IMR-90 (cell line): ENCODE results near the gene MYF6. TPM values are rescaled to one million over a fixed set of nuclear protein-coding genes. Genes with fewer than 3 reads are reported as not detected.

Experiments used
- ATAC-seq: fragments of 200-7000 bp; cut with Tn5 transposase; 2 replicates; pipeline ENCODE4 v1.9.1; 2020; ENCODE audit warnings: low read depth, mild to moderate bottlenecking, moderate library complexity
- BruUV-seq: library from RNA; stranded (reverse); fragments of 400-500 nt; replicated peaks from 2 replicates; lab custom pipeline; 2021; lab: Mats Ljungman, UMichigan
- CTCF ChIA-PET: fragments of 300-600 bp; formaldehyde crosslinking; extraction: SDS; loops from one replicate; lab custom pipeline; 2021; ENCODE audit warnings: antibody characterized with exemption; lab: Yijun Ruan, JAX
- POLR2A ChIA-PET: fragments of 300-600 bp; sonication (Branson Sonifier 250); formaldehyde crosslinking; loops from one replicate; lab custom pipeline; 2022; ENCODE audit warnings: antibody characterized with exemption; ENCODE audit not compliant: unreplicated experiment; lab: Charles Lee
- DNase-seq: peaks from one replicate; pipeline ENCODE4 v3.0.0; 2013
- H2AFZ ChIP-seq: replicated peaks from 2 replicates; pipeline ENCODE3; 2013; ENCODE audit warnings: low read length, mild to moderate bottlenecking; ENCODE audit not compliant: poor library complexity
- H2AK5ac ChIP-seq: 2 replicates; pipeline ENCODE4 v1.6.1; 2013; ENCODE audit warnings: low read depth, low read length, inconsistent platforms
- H2AK9ac ChIP-seq: replicated peaks from 2 replicates; pipeline ENCODE3; 2013; ENCODE audit warnings: mild to moderate bottlenecking, low read depth, low read length, moderate library complexity; ENCODE audit not compliant: poor library complexity
- H2BK120ac ChIP-seq: 2 replicates; pipeline ENCODE4 v1.6.1; 2013; ENCODE audit warnings: low read depth, low read length, inconsistent platforms
- H2BK15ac ChIP-seq: 3 replicates; pipeline ENCODE4 v1.6.1; 2013; ENCODE audit warnings: low read depth, low read length, inconsistent platforms
- H2BK20ac ChIP-seq: 2 replicates; pipeline ENCODE4 v1.6.1; 2013; ENCODE audit warnings: low read depth, mild to moderate bottlenecking, inconsistent platforms, low read length, moderate library complexity
- H2BK5ac ChIP-seq: 2 replicates; pipeline ENCODE4 v1.6.1; 2013; ENCODE audit warnings: mild to moderate bottlenecking, low read depth, low read length, inconsistent platforms; ENCODE audit not compliant: poor library complexity, severe bottlenecking
- H3K14ac ChIP-seq: replicated peaks from 2 replicates; pipeline ENCODE4 v1.6.1; 2013; ENCODE audit warnings: low read depth, low read length, inconsistent platforms
- H3K18ac ChIP-seq: 2 replicates; pipeline ENCODE4 v1.6.1; 2013; ENCODE audit warnings: low read depth, low read length, control low read depth
- H3K23ac ChIP-seq: 2 replicates; pipeline ENCODE4 v1.6.1; 2013; ENCODE audit warnings: low read depth, low read length, inconsistent platforms
- H3K27ac ChIP-seq: 2 replicates; pipeline ENCODE4 v1.5.1; 2013; ENCODE audit warnings: mild to moderate bottlenecking, control low read depth, low read length; ENCODE audit not compliant: insufficient read depth
- H3K27me3 ChIP-seq: 2 replicates; pipeline ENCODE4 v1.6.1; 2013; ENCODE audit warnings: low read length; ENCODE audit not compliant: control insufficient read depth, insufficient read depth
- H3K36me3 ChIP-seq: 2 replicates; pipeline ENCODE4 v1.6.1; 2013; ENCODE audit warnings: low read length, mixed read lengths; ENCODE audit not compliant: control insufficient read depth, insufficient read depth
- H3K4ac ChIP-seq: 2 replicates; pipeline ENCODE4 v1.6.1; 2013; ENCODE audit warnings: low read depth, low read length, inconsistent platforms
- H3K4me1 ChIP-seq: 2 replicates; pipeline ENCODE4 v1.6.1; 2013; ENCODE audit warnings: low read length, mixed read lengths; ENCODE audit not compliant: control insufficient read depth, insufficient read depth
- H3K4me2 ChIP-seq: 2 replicates; pipeline ENCODE4 v1.6.1; 2013; ENCODE audit warnings: low read depth, mild to moderate bottlenecking, control low read depth, low read length, moderate library complexity
- H3K4me3 ChIP-seq: 2 replicates; pipeline ENCODE4 v1.5.1; 2013; ENCODE audit warnings: low read depth, mild to moderate bottlenecking, control low read depth, low read length, moderate library complexity; ENCODE audit not compliant: insufficient read depth
- H3K56ac ChIP-seq: 2 replicates; pipeline ENCODE4 v1.6.1; 2013; ENCODE audit warnings: low read length, inconsistent platforms; ENCODE audit not compliant: insufficient read depth; ENCODE audit errors: extremely low read depth
- H3K79me1 ChIP-seq, 2 experiments: 2 replicates each; pipeline ENCODE4 v1.6.1; 2013; ENCODE audit warnings: low read length in 2 of 2, inconsistent platforms in 1 of 2, low read depth in 1 of 2
- H3K9ac ChIP-seq: 2 replicates; pipeline ENCODE4 v1.6.1; 2013; ENCODE audit warnings: low read depth, low read length, control low read depth
- H3K9me1 ChIP-seq: 2 replicates; pipeline ENCODE4 v1.6.1; 2013; ENCODE audit warnings: low read length, inconsistent platforms; ENCODE audit not compliant: insufficient read depth
- H3K9me3 ChIP-seq: 2 replicates; pipeline ENCODE4 v1.6.1; 2013; ENCODE audit warnings: low read length; ENCODE audit not compliant: control insufficient read depth, insufficient read depth
- H4K20me1 ChIP-seq: 2 replicates; pipeline ENCODE4 v1.6.1; 2013; ENCODE audit warnings: low read length, inconsistent platforms; ENCODE audit not compliant: insufficient read depth
- H4K5ac ChIP-seq: 2 replicates; pipeline ENCODE4 v1.6.1; 2013; ENCODE audit warnings: mild to moderate bottlenecking, low read depth, low read length, control low read depth
- H4K8ac ChIP-seq, 2 experiments: 2 replicates each; pipeline ENCODE4 v1.6.1; 2013; ENCODE audit warnings: low read depth in 2 of 2, low read length in 2 of 2, control low read depth in 1 of 2, inconsistent platforms in 1 of 2
- H4K91ac ChIP-seq: 2 replicates; pipeline ENCODE4 v1.6.1; 2013; ENCODE audit warnings: low read depth, low read length, inconsistent platforms; ENCODE audit not compliant: insufficient read depth
- BHLHE40 ChIP-seq: fragments of 150-350 bp; IDR thresholded peaks from 2 replicates; pipeline ENCODE4 v1.6.1; 2016; ENCODE audit warnings: mild to moderate bottlenecking, low read depth, low read length
- FOS ChIP-seq: fragments of 150-350 bp; IDR thresholded peaks from 2 replicates; pipeline ENCODE4 v1.6.1; 2016; ENCODE audit warnings: low read depth, low read length
- MAFK ChIP-seq: IDR thresholded peaks from 2 replicates; pipeline ENCODE4 v1.6.1; 2012; ENCODE audit warnings: low read depth, low read length, improper control_type of control experiment
- RAD21 ChIP-seq: IDR thresholded peaks from 2 replicates; pipeline ENCODE4 v1.6.1; 2012; ENCODE audit warnings: low read length, improper control_type of control experiment
- WGBS, 2 experiments: methylation state at CpG; one replicate each; pipeline versions ENCODE4 v1.1.5 to v1.1.7; 2013; ENCODE audit warnings: missing lambda C conversion rate in 2 of 2; ENCODE audit not compliant: insufficient read length in 1 of 2; ENCODE audit errors: extremely low coverage in 2 of 2; 5-methylcytosine and 5-hydroxymethylcytosine counted together
- dilution Hi-C: fragments of 300-500 bp; cut with HindIII; formaldehyde crosslinking; loops from one replicate; pipeline ENCODE4 v1.14.3; 2018; ENCODE audit warnings: low sequenced_read_pairs; ENCODE audit not compliant: unreplicated experiment
- in situ Hi-C: fragments of 300-500 bp; cut with MboI; formaldehyde crosslinking; loops from 3 replicates; pipeline ENCODE4 v1.14.3; 2019; ENCODE audit warnings: low sequenced_read_pairs, inconsistent platforms, mixed read lengths
- intact Hi-C: fragments of 100-400 bp; cut with micrococcal nuclease; formaldehyde crosslinking; loops from 2 replicates; pipeline ENCODE4 v1.10.0; 2022
- polyA plus RNA-seq, 3 experiments: library from polyadenylated mRNA; depleted of rRNA; stranded (reverse); fragments of >200 nt; gene quantifications; 2 replicates each; pipeline ENCODE4 v1.2.3, GENCODE V29; 2012; ENCODE audit warnings: low replicate concordance in 1 of 3
- total RNA-seq: library from RNA; depleted of rRNA; stranded (reverse); fragments of >200 nt; gene quantifications from 2 replicates; pipeline ENCODE4 v1.2.3, GENCODE V29; 2012

MYF6 gene
- total and polyA plus RNA-seq, 2 of the 4 experiments (the other 2 are of a cell fraction): not detected

DNA sequence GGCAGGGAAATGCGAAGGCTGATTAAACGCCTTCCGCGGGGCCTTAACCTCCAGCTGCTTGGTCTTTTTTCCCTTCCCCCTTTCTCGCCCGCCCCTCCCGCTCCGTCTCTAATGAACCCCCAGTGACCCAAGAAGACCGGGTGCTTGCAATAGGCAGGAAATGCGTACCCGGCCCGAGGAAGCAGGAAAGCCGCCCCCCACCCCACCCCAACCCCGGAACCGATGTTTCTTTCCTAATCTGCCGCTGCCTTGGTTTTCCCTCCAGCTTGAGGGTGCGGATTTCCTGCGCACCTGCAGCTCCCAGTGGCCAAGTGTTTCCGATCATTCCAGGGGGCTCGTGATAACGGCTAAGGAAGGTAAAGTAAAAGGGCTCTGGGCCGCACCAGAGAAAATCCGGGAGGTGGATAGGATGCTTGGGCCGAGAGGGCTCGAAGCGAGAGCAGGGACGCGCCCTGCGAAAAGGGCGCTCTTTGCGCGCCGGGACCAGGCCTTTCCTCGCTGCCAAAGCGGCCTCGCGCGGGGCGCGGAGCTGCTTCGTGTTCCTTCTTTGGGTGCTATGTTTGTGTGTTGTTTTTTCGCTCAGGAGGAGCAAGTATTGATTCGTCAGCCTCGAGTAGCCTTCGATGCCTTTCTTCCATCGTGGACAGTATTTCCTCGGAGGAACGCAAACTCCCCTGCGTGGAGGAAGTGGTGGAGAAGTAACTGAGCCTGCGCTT, 983 bp downstream of the MYF6 start:
- Histone ChIP-seq H2BK15ac (no peak overlapping the region), H3K4me2 (no peak overlapping the region; the same call in 1 of the 2 replicates), H3K9me3 (no peaks in the 10 kb centered on the region), H3K23ac (no peak overlapping the region), H3K9ac (no peak overlapping the region), H3K27ac (no peak overlapping the region), H3K4me1 (no peaks in the 10 kb centered on the region), H4K8ac (peak overlapping the region in 1 of 2 experiments; percentile 27; a peak in 2 of 4 replicates), H4K5ac (no peak overlapping the region), H2AFZ (peak overlapping the region; percentile 84), H4K91ac (no peak overlapping the region), H3K9me1 (no peaks in the 10 kb centered on the region), H2BK120ac (no peak overlapping the region), H4K20me1 (no peaks in the 10 kb centered on the region), H2BK5ac (no peak overlapping the region), H3K4me3 (no peak overlapping the region), H3K4ac (no peak overlapping the region), H3K18ac (no peak overlapping the region), H2AK5ac (no peak overlapping the region), H3K27me3 (no peaks in the 10 kb centered on the region), H2AK9ac (no peak overlapping the region), H3K79me1 (no peaks in the 10 kb centered on the region), H3K36me3 (no peaks in the 10 kb centered on the region), H3K14ac (no peak overlapping the region), H3K56ac (no peak overlapping the region), H2BK20ac (no peak overlapping the region)
- ChIA-PET POLR2A (no interaction called here), CTCF (no interaction called here)
- 30% methylated on average over 10 of the region's 50 CpGs; no CpG with 5 or more reads in 1 of the 2 experiments for WGBS, 2 experiments
- ATAC-seq (no peak), DNase-seq (no peak)
- no TSS peak for BruUV-seq
- dilution Hi-C loops (no loop called here), in situ Hi-C loops (no loop called here), intact Hi-C loops (no loop called here)
- TF ChIP-seq MAFK: no peak
- TF ChIP-seq BHLHE40: no peak
- no peak for TF ChIP-seq RAD21
- TF ChIP-seq FOS: no peak
